HG03159 (cell line): ENCODE data around the gene MCTP1.

Source experiments
- ATAC-seq: cut with Tn5 transposase; IDR thresholded peaks from one replicate; pipeline ENCODE4 v1.9.1; 2021; ENCODE audit warnings: mild to moderate bottlenecking, moderate library complexity; ENCODE audit not compliant: unreplicated experiment

The MCTP1 gene

GRCh38 chr5:94675965-94676618, 608.8 kb downstream of the MCTP1 start:
- ATAC-seq = no peak

DNA sequence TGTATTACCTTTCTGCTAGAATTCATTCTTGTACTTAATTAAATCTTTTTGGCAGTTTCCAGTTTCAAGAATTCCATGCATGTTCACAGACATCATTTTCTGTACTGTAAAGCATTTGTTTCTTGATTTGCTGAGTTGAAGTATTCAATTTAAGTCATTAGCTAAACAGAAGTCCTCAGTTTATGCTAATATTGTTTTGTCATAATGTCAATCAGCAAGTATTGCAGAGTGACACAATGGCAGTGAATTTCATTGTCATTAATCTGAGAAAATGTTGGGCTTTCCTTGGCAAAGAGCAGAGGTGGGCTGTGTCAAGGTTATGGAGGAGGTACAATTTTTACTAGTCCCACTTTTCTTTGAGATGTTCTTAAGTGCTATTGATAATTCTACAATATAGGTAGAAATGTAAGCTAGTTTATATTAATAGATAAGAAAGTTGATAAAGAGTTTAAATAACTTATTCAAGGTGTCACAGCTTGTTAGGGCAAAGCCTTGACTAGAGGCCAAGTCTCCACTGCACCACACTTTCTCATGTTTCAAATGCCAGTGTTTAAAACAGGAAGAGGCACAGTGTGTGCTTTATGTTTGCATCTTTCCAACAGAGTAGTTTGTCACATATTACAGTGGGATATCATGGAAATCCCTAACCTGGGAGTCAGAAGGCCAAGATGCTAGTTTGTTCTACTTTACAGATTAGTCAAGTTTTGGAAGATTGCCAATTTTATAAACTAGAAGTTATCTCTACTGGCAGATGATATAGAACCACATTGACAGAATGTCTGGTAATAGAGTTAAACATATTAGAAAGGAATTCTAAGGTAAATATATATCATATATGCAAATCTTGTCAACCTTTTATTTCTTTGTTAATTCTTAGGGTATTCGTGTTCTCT, 610.2 kb downstream of the MCTP1 start:
- ATAC-seq = no peak

DNA sequence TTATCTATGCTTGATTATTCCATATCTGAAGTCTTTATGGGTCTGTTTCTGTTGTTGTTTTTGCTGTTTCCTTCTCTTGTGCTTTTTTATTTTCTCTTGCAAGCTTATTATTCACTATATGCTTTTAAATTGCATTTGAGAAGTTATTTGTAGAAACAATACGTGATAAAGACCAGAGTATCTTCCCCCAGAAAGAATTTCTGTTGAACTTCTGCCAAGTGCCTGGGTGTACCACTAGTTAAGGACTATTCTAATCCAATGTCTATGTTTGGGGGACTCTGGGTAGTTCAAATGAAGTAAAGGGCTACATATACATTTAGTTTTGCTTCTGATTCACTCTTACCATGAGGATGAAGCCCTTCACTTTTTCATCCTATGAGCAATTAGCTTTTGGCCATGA, 612.1 kb downstream of the MCTP1 start:
- ATAC-seq = no peak

- no peak for ATAC-seq
These were observed 614.2 kb downstream of the MCTP1 start for GRCh38 chr5:94670726-94671125.

- no peak for ATAC-seq
These were observed 617.0 kb downstream of the MCTP1 start for GRCh38 chr5:94667937-94668336.

- no peak for ATAC-seq
These were observed 623.8 kb downstream of the MCTP1 start for GRCh38 chr5:94661086-94661485.

- no peak for ATAC-seq
These were observed 624.4 kb downstream of the MCTP1 start for GRCh38 chr5:94660506-94660905.

- ATAC-seq = no peak
These were observed 626.6 kb downstream of the MCTP1 start for GRCh38 chr5:94658272-94658671.
